IMR-90 (cell line): ENCODE measurements around the gene FUT4. TPM values are rescaled to one million over a fixed set of nuclear protein-coding genes. Genes with fewer than 3 reads are reported as not detected.

ENCODE experiments used
- ATAC-seq: fragments of 200-7000 bp; cut with Tn5 transposase; 2 replicates; pipeline ENCODE4 v1.9.1; 2020; ENCODE audit warnings: low read depth, mild to moderate bottlenecking, moderate library complexity
- BruUV-seq: library from RNA; stranded (reverse); fragments of 400-500 nt; replicated peaks from 2 replicates; lab custom pipeline; 2021; lab: Mats Ljungman, UMichigan
- CTCF ChIA-PET: fragments of 300-600 bp; formaldehyde crosslinking; extraction: SDS; loops from one replicate; lab custom pipeline; 2021; ENCODE audit warnings: antibody characterized with exemption; lab: Yijun Ruan, JAX
- POLR2A ChIA-PET: fragments of 300-600 bp; sonication (Branson Sonifier 250); formaldehyde crosslinking; loops from one replicate; lab custom pipeline; 2022; ENCODE audit warnings: antibody characterized with exemption; ENCODE audit not compliant: unreplicated experiment; lab: Charles Lee
- DNase-seq: peaks from one replicate; pipeline ENCODE4 v3.0.0; 2013
- H2AFZ ChIP-seq: replicated peaks from 2 replicates; pipeline ENCODE3; 2013; ENCODE audit warnings: low read length, mild to moderate bottlenecking; ENCODE audit not compliant: poor library complexity
- H2AK5ac ChIP-seq: 2 replicates; pipeline ENCODE4 v1.6.1; 2013; ENCODE audit warnings: low read depth, low read length, inconsistent platforms
- H2AK9ac ChIP-seq: replicated peaks from 2 replicates; pipeline ENCODE3; 2013; ENCODE audit warnings: mild to moderate bottlenecking, low read depth, low read length, moderate library complexity; ENCODE audit not compliant: poor library complexity
- H2BK120ac ChIP-seq: 2 replicates; pipeline ENCODE4 v1.6.1; 2013; ENCODE audit warnings: low read depth, low read length, inconsistent platforms
- H2BK15ac ChIP-seq: 3 replicates; pipeline ENCODE4 v1.6.1; 2013; ENCODE audit warnings: low read depth, low read length, inconsistent platforms
- H2BK20ac ChIP-seq: 2 replicates; pipeline ENCODE4 v1.6.1; 2013; ENCODE audit warnings: low read depth, mild to moderate bottlenecking, inconsistent platforms, low read length, moderate library complexity
- H2BK5ac ChIP-seq: 2 replicates; pipeline ENCODE4 v1.6.1; 2013; ENCODE audit warnings: mild to moderate bottlenecking, low read depth, low read length, inconsistent platforms; ENCODE audit not compliant: poor library complexity, severe bottlenecking
- H3K14ac ChIP-seq: replicated peaks from 2 replicates; pipeline ENCODE4 v1.6.1; 2013; ENCODE audit warnings: low read depth, low read length, inconsistent platforms
- H3K18ac ChIP-seq: 2 replicates; pipeline ENCODE4 v1.6.1; 2013; ENCODE audit warnings: low read depth, low read length, control low read depth
- H3K23ac ChIP-seq: 2 replicates; pipeline ENCODE4 v1.6.1; 2013; ENCODE audit warnings: low read depth, low read length, inconsistent platforms
- H3K27ac ChIP-seq: 2 replicates; pipeline ENCODE4 v1.5.1; 2013; ENCODE audit warnings: mild to moderate bottlenecking, control low read depth, low read length; ENCODE audit not compliant: insufficient read depth
- H3K27me3 ChIP-seq: 2 replicates; pipeline ENCODE4 v1.6.1; 2013; ENCODE audit warnings: low read length; ENCODE audit not compliant: control insufficient read depth, insufficient read depth
- H3K36me3 ChIP-seq: 2 replicates; pipeline ENCODE4 v1.6.1; 2013; ENCODE audit warnings: low read length, mixed read lengths; ENCODE audit not compliant: control insufficient read depth, insufficient read depth
- H3K4ac ChIP-seq: 2 replicates; pipeline ENCODE4 v1.6.1; 2013; ENCODE audit warnings: low read depth, low read length, inconsistent platforms
- H3K4me1 ChIP-seq: 2 replicates; pipeline ENCODE4 v1.6.1; 2013; ENCODE audit warnings: low read length, mixed read lengths; ENCODE audit not compliant: control insufficient read depth, insufficient read depth
- H3K4me2 ChIP-seq: 2 replicates; pipeline ENCODE4 v1.6.1; 2013; ENCODE audit warnings: low read depth, mild to moderate bottlenecking, control low read depth, low read length, moderate library complexity
- H3K4me3 ChIP-seq: 2 replicates; pipeline ENCODE4 v1.5.1; 2013; ENCODE audit warnings: low read depth, mild to moderate bottlenecking, control low read depth, low read length, moderate library complexity; ENCODE audit not compliant: insufficient read depth
- H3K56ac ChIP-seq: 2 replicates; pipeline ENCODE4 v1.6.1; 2013; ENCODE audit warnings: low read length, inconsistent platforms; ENCODE audit not compliant: insufficient read depth; ENCODE audit errors: extremely low read depth
- H3K79me1 ChIP-seq, 2 experiments: 2 replicates each; pipeline ENCODE4 v1.6.1; 2013; ENCODE audit warnings: low read length in 2 of 2, inconsistent platforms in 1 of 2, low read depth in 1 of 2
- H3K9ac ChIP-seq: 2 replicates; pipeline ENCODE4 v1.6.1; 2013; ENCODE audit warnings: low read depth, low read length, control low read depth
- H3K9me1 ChIP-seq: 2 replicates; pipeline ENCODE4 v1.6.1; 2013; ENCODE audit warnings: low read length, inconsistent platforms; ENCODE audit not compliant: insufficient read depth
- H3K9me3 ChIP-seq: 2 replicates; pipeline ENCODE4 v1.6.1; 2013; ENCODE audit warnings: low read length; ENCODE audit not compliant: control insufficient read depth, insufficient read depth
- H4K20me1 ChIP-seq: 2 replicates; pipeline ENCODE4 v1.6.1; 2013; ENCODE audit warnings: low read length, inconsistent platforms; ENCODE audit not compliant: insufficient read depth
- H4K5ac ChIP-seq: 2 replicates; pipeline ENCODE4 v1.6.1; 2013; ENCODE audit warnings: mild to moderate bottlenecking, low read depth, low read length, control low read depth
- H4K8ac ChIP-seq, 2 experiments: 2 replicates each; pipeline ENCODE4 v1.6.1; 2013; ENCODE audit warnings: low read depth in 2 of 2, low read length in 2 of 2, control low read depth in 1 of 2, inconsistent platforms in 1 of 2
- H4K91ac ChIP-seq: 2 replicates; pipeline ENCODE4 v1.6.1; 2013; ENCODE audit warnings: low read depth, low read length, inconsistent platforms; ENCODE audit not compliant: insufficient read depth
- CEBPB ChIP-seq: IDR thresholded peaks from 2 replicates; pipeline ENCODE4 v1.6.1; 2012; ENCODE audit warnings: low read depth, low read length, improper control_type of control experiment
- RAD21 ChIP-seq: IDR thresholded peaks from 2 replicates; pipeline ENCODE4 v1.6.1; 2012; ENCODE audit warnings: low read length, improper control_type of control experiment
- WGBS, 2 experiments: methylation state at CpG; one replicate each; pipeline versions ENCODE4 v1.1.5 to v1.1.7; 2013; ENCODE audit warnings: missing lambda C conversion rate in 2 of 2; ENCODE audit not compliant: insufficient read length in 1 of 2; ENCODE audit errors: extremely low coverage in 2 of 2; 5-methylcytosine and 5-hydroxymethylcytosine counted together
- dilution Hi-C: fragments of 300-500 bp; cut with HindIII; formaldehyde crosslinking; loops from one replicate; pipeline ENCODE4 v1.14.3; 2018; ENCODE audit warnings: low sequenced_read_pairs; ENCODE audit not compliant: unreplicated experiment
- in situ Hi-C: fragments of 300-500 bp; cut with MboI; formaldehyde crosslinking; loops from 3 replicates; pipeline ENCODE4 v1.14.3; 2019; ENCODE audit warnings: low sequenced_read_pairs, inconsistent platforms, mixed read lengths
- intact Hi-C: fragments of 100-400 bp; cut with micrococcal nuclease; formaldehyde crosslinking; loops from 2 replicates; pipeline ENCODE4 v1.10.0; 2022
- polyA plus RNA-seq, 3 experiments: library from polyadenylated mRNA; depleted of rRNA; stranded (reverse); fragments of >200 nt; gene quantifications; 2 replicates each; pipeline ENCODE4 v1.2.3, GENCODE V29; 2012; ENCODE audit warnings: low replicate concordance in 1 of 3
- total RNA-seq: library from RNA; depleted of rRNA; stranded (reverse); fragments of >200 nt; gene quantifications from 2 replicates; pipeline ENCODE4 v1.2.3, GENCODE V29; 2012

The FUT4 gene
- total and polyA plus RNA-seq, 2 of the 4 experiments (the other 2 are of a cell fraction), result 2.2 to 2.4 TPM

DNA sequence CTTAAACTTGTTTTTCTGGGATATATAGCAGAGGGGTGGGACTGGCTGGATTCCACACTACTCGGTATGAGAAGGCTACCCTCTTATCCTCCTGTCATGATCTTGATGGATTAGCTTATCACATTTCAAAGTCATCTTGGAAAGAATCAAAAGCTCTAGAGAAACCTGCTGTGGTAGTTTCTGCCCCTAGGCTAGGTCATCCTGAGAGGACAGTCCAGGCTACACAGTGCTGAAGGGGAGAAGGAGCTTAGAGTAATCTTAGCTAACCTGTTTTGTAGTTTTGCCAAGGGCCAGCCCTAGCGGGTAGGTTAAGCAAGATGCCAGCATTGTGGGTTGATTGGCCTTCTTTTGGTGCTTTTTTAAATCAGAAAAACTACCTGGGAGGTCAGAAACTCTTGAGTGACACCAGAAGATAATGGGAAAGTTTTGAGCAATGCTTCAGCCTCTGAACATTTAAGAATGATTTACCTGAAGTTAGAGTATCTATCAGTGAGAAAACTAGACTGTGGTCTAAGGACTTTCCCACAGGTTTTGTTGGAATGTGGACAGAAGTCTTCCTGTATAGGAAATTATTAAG is 44.7 kb downstream of the FUT4 start:
- H2BK5ac ChIP-seq, result no peak overlapping the region
- H3K9me1 ChIP-seq, result no peaks in the 10 kb centered on the region
- CTCF ChIA-PET, result interaction anchor here (1.2 kb wide), 1 partner anchor 14 kb away, joined by 3 read pairs; no protein-coding TSS in a partner anchor
- no peak overlapping the region for H2AK9ac ChIP-seq
- H3K9ac ChIP-seq, result no peak overlapping the region
- TF ChIP-seq RAD21 (no peak), CEBPB (no peak)
- H3K4me2 ChIP-seq, result no peak overlapping the region
- H3K14ac ChIP-seq, result no peak overlapping the region
- dilution Hi-C loops (no loop called here), in situ Hi-C loops (no loop called here), intact Hi-C loops (no loop called here)
- H3K27ac ChIP-seq, result no peak overlapping the region
- DNase-seq (no peak), ATAC-seq (no peak)
- POLR2A ChIA-PET, result no interaction called here
- no peak overlapping the region for H3K56ac ChIP-seq
- H2BK15ac ChIP-seq, result no peak overlapping the region
- H3K4ac ChIP-seq, result no peak overlapping the region
- H2BK20ac ChIP-seq, result no peak overlapping the region
- H3K4me1 ChIP-seq, result peaks cover 4% of the 10 kb centered on the region
- H4K20me1 ChIP-seq, result no peaks in the 10 kb centered on the region
- no peak overlapping the region for H2AK5ac ChIP-seq
- H2BK120ac ChIP-seq, result no peak overlapping the region
- no peaks in the 10 kb centered on the region for H3K9me3 ChIP-seq
- no peak overlapping the region for H3K18ac ChIP-seq
- peaks cover 9% of the 10 kb centered on the region for H3K27me3 ChIP-seq
- no peak overlapping the region for H4K91ac ChIP-seq
- H4K8ac ChIP-seq, result no peak overlapping the region
- BruUV-seq, result no TSS peak
- H3K4me3 ChIP-seq, result no peak overlapping the region
- no peak overlapping the region for H2AFZ ChIP-seq
- H3K23ac ChIP-seq, result no peak overlapping the region
- no peaks in the 10 kb centered on the region for H3K36me3 ChIP-seq
- H3K79me1 ChIP-seq, result no peaks in the 10 kb centered on the region
- no CpG with 5 or more reads among the region's 2 CpGs for WGBS, 2 experiments
- H4K5ac ChIP-seq, result no peak overlapping the region
